Stimulated activated CD8-positive, alpha-beta memory T cell treated with anti-CD3 and anti-CD28 coated beads, Interleukin-15, amount 100 ng/mL, for 48 hours (primary cell): ENCODE data around the gene EEPD1.
"Not testable (repeated sequence)": the region's sequence is repeated elsewhere in the genome, so short reads cannot be mapped to it uniquely, and the experiment has no call there.

ENCODE experiments used
- DNase-seq, 2 donors: peaks; one replicate each; pipeline ENCODE4 v3.0.0-alpha.2; 2020; ENCODE audit warnings: low read depth in 2 of 2

The EEPD1 gene

GRCh38 chr7:36214608-36215456 lies 61.8 kb downstream of the EEPD1 start:
- no peak for DNase-seq

GRCh38 chr7:36215457-36215765 lies 62.4 kb downstream of the EEPD1 start:
- no peak for DNase-seq

- no peak for DNase-seq
These were observed 63.1 kb downstream of the EEPD1 start for GRCh38 chr7:36216063-36216684.

- no peak for DNase-seq
These were observed 64.3 kb downstream of the EEPD1 start for GRCh38 chr7:36217211-36217960.

GRCh38 chr7:36217961-36218284 lies 64.9 kb downstream of the EEPD1 start:
- no peak for DNase-seq

- no peak for DNase-seq
These were observed 66.4 kb downstream of the EEPD1 start for GRCh38 chr7:36219429-36219828.

- DNase-seq, result no peak
These were observed 70.8 kb downstream of the EEPD1 start for GRCh38 chr7:36223851-36224250.

- no peak for DNase-seq
These were observed 72.1 kb downstream of the EEPD1 start for GRCh38 chr7:36224934-36225858.

GRCh38 chr7:36226151-36226550 lies 73.1 kb downstream of the EEPD1 start:
- DNase-seq, result no peak

GRCh38 chr7:36227223-36227622 lies 74.2 kb downstream of the EEPD1 start:
- no peak for DNase-seq

GRCh38 chr7:36228039-36228438 lies 75.0 kb downstream of the EEPD1 start:
- no peak for DNase-seq

GRCh38 chr7:36231406-36231805 lies 78.4 kb downstream of the EEPD1 start:
- no peak for DNase-seq

- no peak for DNase-seq
These were observed 79.5 kb downstream of the EEPD1 start for GRCh38 chr7:36232555-36232954.

- no peak for DNase-seq
These were observed 80.0 kb downstream of the EEPD1 start for GRCh38 chr7:36232971-36233550.

GRCh38 chr7:36236073-36236472 lies 83.0 kb downstream of the EEPD1 start:
- DNase-seq, result no peak

- DNase-seq, result no peak
These were observed 85.1 kb downstream of the EEPD1 start for GRCh38 chr7:36238138-36238537.

GRCh38 chr7:36243356-36243755 lies 90.3 kb downstream of the EEPD1 start:
- not testable (repeated sequence) for DNase-seq

GRCh38 chr7:36244001-36244400 lies 90.9 kb downstream of the EEPD1 start:
- not testable (repeated sequence) for DNase-seq

- DNase-seq, result no peak
These were observed 91.4 kb downstream of the EEPD1 start for GRCh38 chr7:36244429-36244828.

- DNase-seq, result no peak
These were observed 92.7 kb downstream of the EEPD1 start for GRCh38 chr7:36245684-36246299.

- DNase-seq, result no peak
These were observed 96.0 kb downstream of the EEPD1 start for GRCh38 chr7:36249091-36249490.
